Tibial artery (tissue), 4 donors: ENCODE results near the gene NPNT.

ENCODE experiments used
- DNase-seq, 2 donors: peaks; one replicate each; pipeline ENCODE4 v3.0.0-alpha.2; 2019
- H3K27ac ChIP-seq, 2 donors: fragments of 200-600 bp; sonication (generic) in 1 of 2; 1 replicate in 1 of 2; 2 replicates in 1 of 2; pipeline ENCODE4 v1.5.1; 2018 to 2019; ENCODE audit warnings: mild to moderate bottlenecking in 1 of 2
- H3K27me3 ChIP-seq, 2 donors: fragments of 200-600 bp; sonication (generic) in 1 of 2; one replicate each; pipeline versions ENCODE4 v1.5.1 to v1.6.0; 2016 to 2019
- H3K36me3 ChIP-seq, 3 donors: fragments of 200-600 bp; sonication (generic) in 2 of 3; one replicate each; pipeline ENCODE4 v1.5.1; 2016 to 2019; ENCODE audit warnings: mild to moderate bottlenecking in 2 of 3
- H3K4me1 ChIP-seq, 4 donors: fragments of 200-600 bp; sonication (generic) in 2 of 4; 1 replicate in 3 of 4; 2 replicates in 1 of 4; pipeline ENCODE4 v1.5.1; 2016 to 2019
- H3K4me3 ChIP-seq, 2 donors: fragments of 200-600 bp; sonication (generic) in 1 of 2; 1 replicate in 1 of 2; 2 replicates in 1 of 2; pipeline ENCODE4 v1.5.1; 2018 to 2019; ENCODE audit warnings: mild to moderate bottlenecking in 2 of 2
- H3K9me3 ChIP-seq, 3 donors: fragments of 200-600 bp; sonication (generic) in 1 of 3; one replicate each; pipeline ENCODE4 v1.5.1; 2016 to 2019
- intact Hi-C: fragments of 100-400 bp; cut with DNase I; formaldehyde crosslinking; loops from one replicate; pipeline ENCODE4 v1.15.0; 2023; ENCODE audit warnings: low total_unique reads
- TF ChIP-seq, protein P1 (sequence below), 2 experiments: fragments of 200-600 bp in 1 of 2; fragments of 450-650 bp in 1 of 2; IDR thresholded peaks; one replicate each; pipeline ENCODE4 v1.5.1; 2017 to 2019; ENCODE audit warnings: antibody characterized with exemption in 2 of 2, mild to moderate bottlenecking in 1 of 2, moderate library complexity in 1 of 2

The NPNT gene

GRCh38 chr4:105923497-105924238, 28.4 kb downstream of the NPNT start:
- intact Hi-C loops, result no loop called here
- peaks cover 0 to 80% (median 17%) of the 10 kb centered on the region in 4 donors for H3K4me1 ChIP-seq
- H3K27ac ChIP-seq, result peak overlapping the region; percentile 52 to 65

GRCh38 chr4:105924341-105924740, 29.1 kb downstream of the NPNT start:
- H3K9me3 ChIP-seq, result no peaks in the 10 kb centered on the region
- no peaks in the 10 kb centered on the region for H3K27me3 ChIP-seq
- peak overlapping the region; percentile 52 to 65 for H3K27ac ChIP-seq
- H3K4me1 ChIP-seq, result peaks cover 0 to 73% (median 17%) of the 10 kb centered on the region in 4 donors
- TF ChIP-seq, protein P1, sequence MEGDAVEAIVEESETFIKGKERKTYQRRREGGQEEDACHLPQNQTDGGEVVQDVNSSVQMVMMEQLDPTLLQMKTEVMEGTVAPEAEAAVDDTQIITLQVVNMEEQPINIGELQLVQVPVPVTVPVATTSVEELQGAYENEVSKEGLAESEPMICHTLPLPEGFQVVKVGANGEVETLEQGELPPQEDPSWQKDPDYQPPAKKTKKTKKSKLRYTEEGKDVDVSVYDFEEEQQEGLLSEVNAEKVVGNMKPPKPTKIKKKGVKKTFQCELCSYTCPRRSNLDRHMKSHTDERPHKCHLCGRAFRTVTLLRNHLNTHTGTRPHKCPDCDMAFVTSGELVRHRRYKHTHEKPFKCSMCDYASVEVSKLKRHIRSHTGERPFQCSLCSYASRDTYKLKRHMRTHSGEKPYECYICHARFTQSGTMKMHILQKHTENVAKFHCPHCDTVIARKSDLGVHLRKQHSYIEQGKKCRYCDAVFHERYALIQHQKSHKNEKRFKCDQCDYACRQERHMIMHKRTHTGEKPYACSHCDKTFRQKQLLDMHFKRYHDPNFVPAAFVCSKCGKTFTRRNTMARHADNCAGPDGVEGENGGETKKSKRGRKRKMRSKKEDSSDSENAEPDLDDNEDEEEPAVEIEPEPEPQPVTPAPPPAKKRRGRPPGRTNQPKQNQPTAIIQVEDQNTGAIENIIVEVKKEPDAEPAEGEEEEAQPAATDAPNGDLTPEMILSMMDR (IDR thresholded peaks at IDR 0.05), result no peak
- DNase-seq, result no peak
- peaks cover 0 to 15% (median 0%) of the 10 kb centered on the region in 3 donors for H3K36me3 ChIP-seq
- H3K4me3 ChIP-seq, result no peak overlapping the region
- intact Hi-C loops, result no loop called here

More at GRCh38 chr4:105923497-105924238, 28.4 kb downstream of the NPNT start:
- peak; percentile 31 to 64 for DNase-seq
- no peaks in the 10 kb centered on the region for H3K9me3 ChIP-seq
- H3K4me3 ChIP-seq, result no peak overlapping the region
- no peaks in the 10 kb centered on the region for H3K27me3 ChIP-seq
- peaks cover 0 to 8% (median 0%) of the 10 kb centered on the region in 3 donors for H3K36me3 ChIP-seq
- TF ChIP-seq, protein P1 (IDR thresholded peaks at IDR 0.05), result no peak

GRCh38 chr4:105930698-105931097, 35.4 kb downstream of the NPNT start:
- Histone ChIP-seq H3K4me1 (peaks cover 0 to 29% (median 4%) of the 10 kb centered on the region in 4 donors), H3K27me3 (no peaks in the 10 kb centered on the region), H3K4me3 (no peak overlapping the region), H3K36me3 (peaks cover 0 to 23% (median 0%) of the 10 kb centered on the region in 3 donors), H3K9me3 (no peaks in the 10 kb centered on the region), H3K27ac (peak overlapping the region; percentile 13 to 53)
- DNase-seq, result no peak
- intact Hi-C loops, result no loop called here
- TF ChIP-seq, protein P1 (IDR thresholded peaks at IDR 0.05), result no peak

DNA sequence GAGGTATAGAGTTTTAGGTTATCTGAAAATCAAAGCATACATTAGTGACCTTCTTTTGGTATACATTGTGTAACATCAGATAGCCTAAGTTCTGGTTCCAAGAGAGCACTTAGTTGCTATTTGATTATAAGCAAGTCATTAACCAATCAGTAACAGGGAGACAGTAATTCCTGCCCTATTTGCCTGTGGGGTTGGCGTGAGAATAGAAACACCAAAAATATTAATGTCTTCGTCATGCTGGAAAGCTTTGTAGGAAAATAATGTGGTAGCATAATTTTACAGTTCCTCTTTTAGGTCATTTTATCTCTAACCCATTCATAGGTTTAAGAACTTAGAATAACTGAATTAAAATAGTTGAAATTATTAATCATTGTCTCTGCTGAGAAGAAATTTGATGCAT, 37.8 kb downstream of the NPNT start:
- H3K9me3 ChIP-seq, result no peaks in the 10 kb centered on the region
- no peaks in the 10 kb centered on the region for H3K27me3 ChIP-seq
- TF ChIP-seq, protein P1 (IDR thresholded peaks at IDR 0.05), result no peak
- peaks cover 0 to 18% (median under 1%) of the 10 kb centered on the region in 3 donors for H3K36me3 ChIP-seq
- intact Hi-C loops, result no loop called here
- DNase-seq, result no peak
- H3K4me1 ChIP-seq, result peaks cover 0 to 14% (median 4%) of the 10 kb centered on the region in 4 donors
- H3K4me3 ChIP-seq, result no peak overlapping the region
- H3K27ac ChIP-seq, result no peak overlapping the region

GRCh38 chr4:105934386-105934785, 39.1 kb downstream of the NPNT start:
- intact Hi-C loops, result no loop called here
- H3K4me1 ChIP-seq, result peaks cover 0 to 14% (median 4%) of the 10 kb centered on the region in 4 donors
- no peaks in the 10 kb centered on the region for H3K27me3 ChIP-seq
- no peak for DNase-seq
- H3K9me3 ChIP-seq, result no peaks in the 10 kb centered on the region
- peaks cover 0 to 20% (median 13%) of the 10 kb centered on the region in 3 donors for H3K36me3 ChIP-seq
- no peak overlapping the region for H3K27ac ChIP-seq
- TF ChIP-seq, protein P1 (IDR thresholded peaks at IDR 0.05), result no peak
- no peak overlapping the region for H3K4me3 ChIP-seq
